Left ventricle myocardium inferior (tissue), 1 donor: ENCODE results near the gene THEM5. TPM values are rescaled to one million over a fixed set of nuclear protein-coding genes. Genes with fewer than 3 reads are reported as not detected.

Experiments
- DNase-seq: peaks from one replicate; pipeline ENCODE4 v3.0.0-alpha.2; 2020
- H3K27ac ChIP-seq: fragments of 200-600 bp; replicated peaks from 2 replicates; pipeline ENCODE4 v1.8.0; 2021
- H3K27me3 ChIP-seq: fragments of 200-600 bp; 2 replicates; pipeline ENCODE4 v1.8.0; 2021; ENCODE audit warnings: low read depth
- H3K36me3 ChIP-seq: fragments of 200-600 bp; 2 replicates; pipeline ENCODE4 v1.8.0; 2021
- H3K4me1 ChIP-seq: fragments of 200-600 bp; 2 replicates; pipeline ENCODE4 v1.8.0; 2021
- H3K4me3 ChIP-seq: fragments of 200-600 bp; 2 replicates; pipeline ENCODE4 v1.8.0; 2021; ENCODE audit warnings: mild to moderate bottlenecking, moderate library complexity
- H3K9me3 ChIP-seq: fragments of 200-600 bp; replicated peaks from 2 replicates; pipeline ENCODE4 v1.8.0; 2021
- intact Hi-C: fragments of 100-400 bp; cut with micrococcal nuclease; formaldehyde crosslinking; loops from one replicate; pipeline ENCODE4 v1.11.0; 2022
- total RNA-seq: library from RNA; stranded (reverse); fragmentation: NEBNext Ultra II Directional; extraction: Animal tissue kit (Norgen Biotek cat#: 25700); gene quantifications from one replicate; pipeline ENCODE4 v1.2.1, GENCODE V29; 2021
- TF ChIP-seq, protein P1 (sequence below): fragments of 200-600 bp; IDR thresholded peaks from 2 replicates; pipeline ENCODE4 v1.8.0; 2021; ENCODE audit warnings: antibody characterized with exemption, mild to moderate bottlenecking, borderline replicate concordance
- donor health status: DM: no; HTN: yes; CAD: no; lungs with severe emphysema.

THEM5 gene
- total RNA-seq, 1 donor from 2014 or later: not detected

DNA sequence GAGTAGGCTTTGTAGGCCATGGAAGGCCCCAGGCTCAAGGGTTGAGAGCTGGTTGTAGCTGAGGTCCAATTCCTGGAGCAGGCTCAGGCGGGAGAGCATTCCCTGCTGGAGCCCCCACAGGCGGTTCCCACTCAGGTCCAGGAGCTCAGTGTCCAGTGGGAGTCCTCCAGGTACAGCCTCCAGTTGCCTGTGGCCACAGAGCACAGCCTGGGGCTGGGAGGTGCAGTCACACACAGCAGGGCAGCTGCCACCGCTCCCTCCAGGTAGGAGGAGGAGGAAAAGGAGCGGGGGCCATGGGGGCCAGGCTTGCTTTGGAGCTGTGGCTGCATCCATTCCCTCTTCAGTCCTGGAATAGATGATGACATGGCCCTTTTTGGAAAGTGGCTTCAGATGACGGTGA, 51.1 kb downstream of the THEM5 start:
- no peak overlapping the region for H3K27ac ChIP-seq
- H3K36me3 ChIP-seq: no peaks in the 10 kb centered on the region
- H3K4me1 ChIP-seq: no peaks in the 10 kb centered on the region
- intact Hi-C loops: no loop called here
- H3K4me3 ChIP-seq: no peak overlapping the region
- TF ChIP-seq, protein P1, sequence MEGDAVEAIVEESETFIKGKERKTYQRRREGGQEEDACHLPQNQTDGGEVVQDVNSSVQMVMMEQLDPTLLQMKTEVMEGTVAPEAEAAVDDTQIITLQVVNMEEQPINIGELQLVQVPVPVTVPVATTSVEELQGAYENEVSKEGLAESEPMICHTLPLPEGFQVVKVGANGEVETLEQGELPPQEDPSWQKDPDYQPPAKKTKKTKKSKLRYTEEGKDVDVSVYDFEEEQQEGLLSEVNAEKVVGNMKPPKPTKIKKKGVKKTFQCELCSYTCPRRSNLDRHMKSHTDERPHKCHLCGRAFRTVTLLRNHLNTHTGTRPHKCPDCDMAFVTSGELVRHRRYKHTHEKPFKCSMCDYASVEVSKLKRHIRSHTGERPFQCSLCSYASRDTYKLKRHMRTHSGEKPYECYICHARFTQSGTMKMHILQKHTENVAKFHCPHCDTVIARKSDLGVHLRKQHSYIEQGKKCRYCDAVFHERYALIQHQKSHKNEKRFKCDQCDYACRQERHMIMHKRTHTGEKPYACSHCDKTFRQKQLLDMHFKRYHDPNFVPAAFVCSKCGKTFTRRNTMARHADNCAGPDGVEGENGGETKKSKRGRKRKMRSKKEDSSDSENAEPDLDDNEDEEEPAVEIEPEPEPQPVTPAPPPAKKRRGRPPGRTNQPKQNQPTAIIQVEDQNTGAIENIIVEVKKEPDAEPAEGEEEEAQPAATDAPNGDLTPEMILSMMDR: no peak
- H3K27me3 ChIP-seq: peaks cover 46% of the 10 kb centered on the region
- H3K9me3 ChIP-seq: no peaks in the 10 kb centered on the region
- no peak for DNase-seq

GRCh38 chr1:151801846-151802245, 51.7 kb downstream of the THEM5 start:
- H3K36me3 ChIP-seq: no peaks in the 10 kb centered on the region
- DNase-seq: no peak
- no peak overlapping the region for H3K27ac ChIP-seq
- TF ChIP-seq, protein P1: no peak
- H3K27me3 ChIP-seq: peaks cover 46% of the 10 kb centered on the region
- no peak overlapping the region for H3K4me3 ChIP-seq
- intact Hi-C loops: no loop called here
- H3K9me3 ChIP-seq: no peaks in the 10 kb centered on the region
- H3K4me1 ChIP-seq: no peaks in the 10 kb centered on the region

DNA sequence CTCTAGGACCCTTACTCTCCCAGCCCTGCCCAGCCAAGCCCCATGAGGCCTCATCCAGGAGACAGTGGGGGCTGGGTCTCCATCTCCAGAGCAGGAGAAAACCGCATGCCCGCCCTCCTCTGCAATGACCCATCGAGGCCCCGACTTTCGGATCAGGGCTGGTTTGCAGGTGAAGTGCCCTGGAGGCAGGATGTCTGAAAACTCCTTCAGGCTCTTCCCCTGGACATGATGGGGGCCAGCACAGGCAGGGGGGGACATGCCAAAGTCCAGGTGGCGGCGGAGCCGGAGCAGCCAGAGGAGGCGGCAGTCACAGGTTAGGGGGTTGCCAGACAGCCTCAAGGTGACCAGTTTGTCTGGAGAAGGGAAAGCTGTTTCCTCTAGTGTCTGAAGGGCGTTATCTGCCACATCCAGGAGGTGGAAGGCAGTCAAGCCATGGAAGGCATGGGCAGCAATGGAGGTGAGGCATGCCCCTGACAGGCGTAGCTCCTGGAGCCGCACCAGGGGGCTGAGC, 52.1 kb downstream of the THEM5 start:
- Histone ChIP-seq H3K4me3 (no peak overlapping the region), H3K4me1 (no peaks in the 10 kb centered on the region), H3K27ac (no peak overlapping the region), H3K27me3 (peaks cover 46% of the 10 kb centered on the region), H3K36me3 (no peaks in the 10 kb centered on the region), H3K9me3 (no peaks in the 10 kb centered on the region)
- intact Hi-C loops: no loop called here
- no peak for DNase-seq
- TF ChIP-seq, protein P1: no peak

GRCh38 chr1:151800830-151801229, 52.7 kb downstream of the THEM5 start:
- Histone ChIP-seq H3K4me3 (no peak overlapping the region), H3K27ac (no peak overlapping the region), H3K36me3 (no peaks in the 10 kb centered on the region), H3K9me3 (no peaks in the 10 kb centered on the region), H3K4me1 (no peaks in the 10 kb centered on the region), H3K27me3 (peaks cover 46% of the 10 kb centered on the region)
- intact Hi-C loops: no loop called here
- TF ChIP-seq, protein P1: no peak
- no peak for DNase-seq

DNA sequence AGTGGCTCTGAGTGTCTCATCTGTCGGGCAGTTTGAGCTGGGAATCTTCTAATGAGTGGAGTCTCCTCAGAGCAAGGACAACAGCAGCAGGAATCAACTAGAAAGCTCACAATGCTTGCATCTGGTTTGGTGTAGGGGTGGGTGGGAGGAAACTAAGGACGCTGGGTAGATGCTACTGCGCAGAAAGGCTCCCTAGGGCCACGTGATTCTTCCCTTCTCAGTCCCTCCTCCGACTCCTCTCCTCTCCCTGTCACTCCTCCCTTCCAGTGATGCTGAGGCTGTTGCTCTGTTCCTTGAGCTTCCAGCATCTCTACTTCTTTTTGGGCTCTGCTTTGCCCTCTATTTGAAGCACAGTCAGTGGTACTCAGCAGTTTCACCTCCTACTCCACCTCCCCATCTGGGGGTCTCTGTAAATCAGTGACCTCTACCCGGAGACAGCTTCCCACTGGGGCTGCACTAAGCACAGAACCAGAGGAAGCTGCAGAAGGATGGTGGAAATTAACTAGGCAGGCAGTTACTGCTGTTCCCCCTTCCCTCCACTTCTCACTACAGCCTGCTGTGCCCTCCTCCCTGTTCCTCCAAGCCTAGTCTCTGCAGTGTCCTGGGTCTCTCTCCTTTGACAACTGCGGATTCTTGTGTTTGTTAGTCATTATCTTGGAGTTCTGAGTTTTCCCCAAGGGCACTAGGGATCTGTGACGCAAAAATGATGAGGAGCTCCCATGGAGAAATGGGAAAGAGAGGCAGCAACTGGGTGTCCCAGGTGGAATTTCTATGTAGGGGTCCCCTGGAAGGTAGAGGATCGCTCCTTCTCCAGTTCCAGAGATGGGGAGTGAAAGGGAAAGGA, 54.1 kb downstream of the THEM5 start:
- TF ChIP-seq, protein P1: no peak
- intact Hi-C loops: no loop called here

More for the DNA sequence above, 54.1 kb downstream of the THEM5 start:
- Histone ChIP-seq H3K27ac (no peak overlapping the region), H3K4me3 (no peak overlapping the region), H3K4me1 (no peaks in the 10 kb centered on the region), H3K9me3 (no peaks in the 10 kb centered on the region), H3K36me3 (no peaks in the 10 kb centered on the region), H3K27me3 (peaks cover 42% of the 10 kb centered on the region)
- DNase-seq: no peak
